ENCODE measurements around the gene TACSTD2.
"Not testable (repeated sequence)": the region's sequence is repeated elsewhere in the genome, so short reads cannot be mapped to it uniquely, and the experiment has no call there.

TACSTD2 gene

DNA sequence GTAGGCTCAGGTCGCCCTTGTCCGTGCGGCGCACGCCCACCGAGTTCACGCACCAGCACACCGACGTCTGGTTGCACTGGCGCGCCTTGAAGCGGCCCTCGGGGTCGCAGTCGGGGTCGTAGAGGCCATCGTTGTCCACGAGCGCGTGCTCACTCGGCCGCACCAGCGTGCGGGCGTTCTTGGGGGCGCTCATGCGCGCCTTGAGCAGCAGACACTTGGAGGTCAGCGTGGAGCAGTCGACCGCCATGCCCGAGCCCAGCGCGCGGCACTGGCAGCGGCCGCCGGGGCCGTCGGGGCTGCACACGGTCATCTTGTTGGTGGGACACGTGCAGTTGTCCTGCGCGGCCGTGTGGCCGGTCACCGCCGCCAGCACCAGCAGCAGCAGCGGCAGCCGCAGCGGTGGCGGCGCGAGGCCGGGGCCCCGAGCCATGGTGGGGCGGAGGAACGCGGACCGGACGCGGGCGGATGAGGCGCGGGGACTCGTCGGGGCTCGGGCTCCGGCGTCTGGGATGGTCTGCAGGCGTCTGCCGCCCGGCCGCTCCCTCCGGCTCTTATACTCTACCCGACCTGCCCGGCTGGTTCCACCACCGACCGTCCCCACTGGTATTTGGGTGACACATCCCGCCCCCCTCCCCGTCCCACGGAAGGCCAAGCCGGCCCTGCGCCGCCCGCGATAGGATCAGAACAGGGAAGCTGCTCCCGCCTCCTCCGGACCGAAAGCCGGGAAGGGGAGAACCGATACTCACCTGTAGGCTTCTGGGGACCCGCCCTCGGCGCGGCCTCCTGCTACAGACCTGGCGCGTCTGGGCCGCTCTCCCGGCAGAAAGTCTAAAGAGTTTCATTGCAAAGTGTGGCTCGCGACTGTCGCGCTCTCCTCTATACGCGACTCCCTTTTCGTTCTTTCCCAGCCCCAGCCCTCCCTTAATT is at the start of gene TACSTD2:
Gene TACSTD2 (minus strand): TSS at position 526 of the 927 bp plus-strand sequence. CDS start 96 bp downstream, at position 430.
- TF ChIP-seq, protein P1, sequence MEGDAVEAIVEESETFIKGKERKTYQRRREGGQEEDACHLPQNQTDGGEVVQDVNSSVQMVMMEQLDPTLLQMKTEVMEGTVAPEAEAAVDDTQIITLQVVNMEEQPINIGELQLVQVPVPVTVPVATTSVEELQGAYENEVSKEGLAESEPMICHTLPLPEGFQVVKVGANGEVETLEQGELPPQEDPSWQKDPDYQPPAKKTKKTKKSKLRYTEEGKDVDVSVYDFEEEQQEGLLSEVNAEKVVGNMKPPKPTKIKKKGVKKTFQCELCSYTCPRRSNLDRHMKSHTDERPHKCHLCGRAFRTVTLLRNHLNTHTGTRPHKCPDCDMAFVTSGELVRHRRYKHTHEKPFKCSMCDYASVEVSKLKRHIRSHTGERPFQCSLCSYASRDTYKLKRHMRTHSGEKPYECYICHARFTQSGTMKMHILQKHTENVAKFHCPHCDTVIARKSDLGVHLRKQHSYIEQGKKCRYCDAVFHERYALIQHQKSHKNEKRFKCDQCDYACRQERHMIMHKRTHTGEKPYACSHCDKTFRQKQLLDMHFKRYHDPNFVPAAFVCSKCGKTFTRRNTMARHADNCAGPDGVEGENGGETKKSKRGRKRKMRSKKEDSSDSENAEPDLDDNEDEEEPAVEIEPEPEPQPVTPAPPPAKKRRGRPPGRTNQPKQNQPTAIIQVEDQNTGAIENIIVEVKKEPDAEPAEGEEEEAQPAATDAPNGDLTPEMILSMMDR (IDR thresholded peaks at IDR 0.05; ENCODE audit: control insufficient read depth, insufficient read depth, low read depth, low read length, missing control alignments) = no peak
- H3K4me3 ChIP-seq (ENCODE audit: control insufficient read depth, low read depth, low read length) = peak within 1 kb of the TSS; percentile 31
- DNase-seq (ENCODE audit: low read depth) = no peak

DNA sequence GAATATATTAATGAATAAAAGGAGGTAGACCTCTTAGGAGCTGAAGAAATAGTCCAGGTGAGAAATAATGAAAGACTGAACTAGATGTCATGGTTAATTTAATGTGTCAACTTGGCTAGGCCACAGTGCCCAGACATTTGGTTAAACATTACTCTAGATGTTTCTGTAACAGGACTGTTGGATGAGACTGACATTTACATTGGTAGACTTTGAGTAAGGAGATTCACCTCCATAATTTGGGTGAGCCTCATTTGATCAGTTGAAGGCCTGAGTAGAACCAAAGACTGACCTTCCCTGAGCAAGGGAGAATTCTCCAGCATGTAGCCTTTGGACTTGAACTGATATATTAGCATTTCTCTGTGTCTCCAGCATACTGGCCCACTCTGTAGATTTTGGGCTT is 49.2 kb upstream of the TACSTD2 start:
- TF ChIP-seq, protein P1 (IDR thresholded peaks at IDR 0.05; ENCODE audit: control insufficient read depth, insufficient read depth, low read depth, low read length, missing control alignments) = no peak
- no peak for DNase-seq (ENCODE audit: low read depth)
- no peak overlapping the region for H3K4me3 ChIP-seq (ENCODE audit: control insufficient read depth, low read depth, low read length)

DNA sequence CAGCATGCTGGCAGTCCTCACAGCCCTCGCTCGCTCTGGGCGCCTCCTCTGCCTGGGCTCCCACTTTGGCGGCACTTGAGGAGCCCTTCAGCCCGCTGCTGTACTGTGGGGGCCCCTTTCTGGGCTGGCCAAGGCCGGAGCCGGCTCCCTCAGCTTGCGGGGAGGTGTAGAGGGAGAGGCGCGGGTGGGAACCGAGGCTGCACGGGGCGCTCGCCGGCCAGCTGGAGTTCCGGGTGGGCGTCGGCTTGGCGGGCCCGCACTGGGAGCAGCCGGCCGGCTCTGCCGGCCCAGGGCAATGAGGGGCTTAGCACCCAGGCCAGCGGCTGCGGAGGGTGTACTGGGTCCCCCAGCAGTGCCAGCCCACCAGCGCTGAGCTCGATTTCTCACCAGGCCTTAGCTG is 46.2 kb upstream of the TACSTD2 start:
- not testable (repeated sequence) for DNase-seq (ENCODE audit: low read depth); H3K4me3 ChIP-seq (ENCODE audit: control insufficient read depth, low read depth, low read length)

GRCh38 chr1:58622571-58622970 is 45.5 kb upstream of the TACSTD2 start:
- no peak for DNase-seq (ENCODE audit: low read depth)
- no peak overlapping the region for H3K4me3 ChIP-seq (ENCODE audit: control insufficient read depth, low read depth, low read length)
- TF ChIP-seq, protein P1 (IDR thresholded peaks at IDR 0.05; ENCODE audit: control insufficient read depth, insufficient read depth, low read depth, low read length, missing control alignments) = no peak

DNA sequence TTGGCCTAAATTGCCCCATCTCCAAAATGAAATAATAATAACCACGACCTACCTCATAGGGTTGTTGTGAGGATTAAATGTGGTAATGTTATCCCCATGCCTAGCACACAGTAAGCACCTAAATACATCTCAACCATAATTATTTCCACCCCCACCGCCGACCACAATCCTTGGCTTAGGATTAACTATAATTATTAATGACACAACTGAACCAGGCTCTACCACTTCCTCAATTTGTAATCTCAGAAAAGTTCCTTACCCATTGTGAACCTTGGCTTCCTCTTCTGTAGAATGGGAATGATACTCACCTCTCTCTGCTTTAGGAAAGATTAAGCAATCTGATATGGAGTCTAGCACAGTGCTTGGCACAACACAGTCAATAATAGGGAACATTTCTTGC is 44.3 kb upstream of the TACSTD2 start:
- DNase-seq (ENCODE audit: low read depth) = no peak
- no peak overlapping the region for H3K4me3 ChIP-seq (ENCODE audit: control insufficient read depth, low read depth, low read length)
- TF ChIP-seq, protein P1 (IDR thresholded peaks at IDR 0.05; ENCODE audit: control insufficient read depth, insufficient read depth, low read depth, low read length, missing control alignments) = no peak

- TF ChIP-seq, protein P1 (IDR thresholded peaks at IDR 0.05; ENCODE audit: control insufficient read depth, insufficient read depth, low read depth, low read length, missing control alignments) = no peak
- no peak overlapping the region for H3K4me3 ChIP-seq (ENCODE audit: control insufficient read depth, low read depth, low read length)
- no peak for DNase-seq (ENCODE audit: low read depth)
These were observed 43.9 kb upstream of the TACSTD2 start for GRCh38 chr1:58620926-58621325.

DNA sequence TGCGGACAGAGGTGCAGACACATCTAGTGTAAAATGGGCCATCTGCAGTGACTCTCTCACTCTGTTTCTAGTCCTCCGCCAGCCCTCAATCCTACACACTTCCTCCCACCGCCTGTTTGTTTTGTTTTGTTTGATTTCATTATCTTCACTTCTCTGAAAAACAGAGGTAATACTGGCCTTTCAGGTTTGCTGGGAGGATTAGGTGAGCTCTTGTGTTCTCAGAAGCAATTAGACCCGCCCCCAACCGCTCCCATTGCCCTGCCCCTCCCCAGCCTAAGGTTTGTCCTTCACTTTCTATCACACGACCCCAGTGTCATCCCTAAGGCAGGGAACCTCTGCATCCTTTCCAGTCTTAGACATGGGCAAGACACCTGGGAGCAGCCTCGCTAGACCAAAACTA is 43.2 kb upstream of the TACSTD2 start:
- H3K4me3 ChIP-seq (ENCODE audit: control insufficient read depth, low read depth, low read length) = no peak overlapping the region
- DNase-seq (ENCODE audit: low read depth) = no peak
- TF ChIP-seq, protein P1 (IDR thresholded peaks at IDR 0.05; ENCODE audit: control insufficient read depth, insufficient read depth, low read depth, low read length, missing control alignments) = no peak

All from AG09309 (cell line).